HG03571 (cell line): ENCODE measurements around the gene RIMS4.

Experiments
- ATAC-seq: cut with Tn5 transposase; IDR thresholded peaks from one replicate; pipeline ENCODE4 v1.9.1; 2021; ENCODE audit not compliant: unreplicated experiment

RIMS4 gene

GRCh38 chr20:44723391-44723790 lies 87.0 kb downstream of the RIMS4 start:
- ATAC-seq = no peak

- ATAC-seq = no peak
Measured at GRCh38 chr20:44722990-44723389, 87.4 kb downstream of the RIMS4 start.

GRCh38 chr20:44721785-44722054 lies 88.6 kb downstream of the RIMS4 start:
- no peak for ATAC-seq

GRCh38 chr20:44720997-44721784 lies 89.2 kb downstream of the RIMS4 start:
- ATAC-seq = no peak

- ATAC-seq = no peak
Measured at GRCh38 chr20:44720621-44720996, 89.7 kb downstream of the RIMS4 start.

GRCh38 chr20:44719841-44720240 lies 90.5 kb downstream of the RIMS4 start:
- ATAC-seq = no peak

GRCh38 chr20:44717986-44718385 lies 92.4 kb downstream of the RIMS4 start:
- ATAC-seq = no peak

GRCh38 chr20:44716309-44717106 lies 93.8 kb downstream of the RIMS4 start:
- ATAC-seq = no peak

- ATAC-seq = no peak
Measured at GRCh38 chr20:44715499-44716308, 94.6 kb downstream of the RIMS4 start.

GRCh38 chr20:44714701-44715498 lies 95.4 kb downstream of the RIMS4 start, which contains the start of gene CCN5:
Gene CCN5, plus strand, starts transcription at chr20:44715369. Its CDS starts 22 bp downstream, at chr20:44715391.
- no peak for ATAC-seq

- no peak for ATAC-seq
Measured at GRCh38 chr20:44714102-44714700, 96.1 kb downstream of the RIMS4 start.

- no peak for ATAC-seq
Measured at GRCh38 chr20:44711237-44711636, 99.1 kb downstream of the RIMS4 start.

- ATAC-seq = no peak
Measured at GRCh38 chr20:44709797-44710196, 100.5 kb downstream of the RIMS4 start.

GRCh38 chr20:44709380-44709779 lies 101.0 kb downstream of the RIMS4 start:
- ATAC-seq = no peak

GRCh38 chr20:44707018-44707579 lies 103.2 kb downstream of the RIMS4 start:
- no peak for ATAC-seq

- ATAC-seq = no peak
Measured at GRCh38 chr20:44706301-44707017, 103.9 kb downstream of the RIMS4 start.

- no peak for ATAC-seq
Measured at GRCh38 chr20:44705364-44706094, 104.8 kb downstream of the RIMS4 start.

GRCh38 chr20:44704551-44704971 lies 105.8 kb downstream of the RIMS4 start:
- ATAC-seq = no peak
